Fibroblast of lung (primary cell): ENCODE data around the gene CUL3.

Experiments used
- CTCF ChIP-seq, 2 donors: IDR thresholded peaks in 1 of 2; conservative IDR thresholded peaks in 1 of 2; 1 replicate in 1 of 2; 2 replicates in 1 of 2; pipeline ENCODE4 v1.5.1; 2011 to 2012; ENCODE audit warnings: low read length in 2 of 2, control low read depth in 1 of 2, inconsistent platforms in 1 of 2, low read depth in 1 of 2, mild to moderate bottlenecking in 1 of 2
- EZH2 ChIP-seq: IDR thresholded peaks from 2 replicates; pipeline ENCODE4 v1.5.1; 2012; ENCODE audit warnings: low read length, control low read depth, mild to moderate bottlenecking; ENCODE audit errors: missing control alignments

- no peak for TF ChIP-seq CTCF (conservative IDR thresholded peaks at IDR 0.05 in 1 of 2, IDR thresholded peaks at IDR 0.05 in 1 of 2; ENCODE audit: low read depth in 1 of 2, low read length in 2 of 2)
- TF ChIP-seq EZH2: no peak
These were observed 131.3 kb downstream of the CUL3 start for GRCh38 chr2:224453892-224454291.
